GM12878 (cell line): Measurements from ENCODE around the gene IL19. TPM values are rescaled to one million over a fixed set of nuclear protein-coding genes. Genes with fewer than 3 reads are reported as not detected.

Experiments used
- EP300 ChIP-seq, 2 experiments: fragments of 150-350 bp in 1 of 2; IDR thresholded peaks; 2 replicates each; pipeline ENCODE4 v1.6.1; 2011 to 2012; ENCODE audit warnings: low read depth in 2 of 2, low read length in 2 of 2, borderline replicate concordance in 1 of 2, improper control_type of control experiment in 1 of 2, inconsistent platforms in 1 of 2; ENCODE audit not compliant: control insufficient read depth in 1 of 2
- HSF1 ChIP-seq: fragments of 150-350 bp; IDR thresholded peaks from 2 replicates; pipeline ENCODE4 v1.6.1; 2014; ENCODE audit warnings: mild to moderate bottlenecking, low read depth, low read length
- IKZF1 ChIP-seq: fragments of 450-650 bp; conservative IDR thresholded peaks from 2 replicates; pipeline ENCODE4 v1.6.1; 2017; ENCODE audit warnings: antibody characterized with exemption, mild to moderate bottlenecking
- IRF4 ChIP-seq: IDR thresholded peaks from 2 replicates; pipeline ENCODE4 v1.6.1; 2011; ENCODE audit warnings: low read depth, low read length
- LARP7 ChIP-seq: fragments of 450-650 bp; IDR thresholded peaks from 2 replicates; pipeline ENCODE4 v1.6.1; 2017; ENCODE audit warnings: mild to moderate bottlenecking
- PRDM15 ChIP-seq: fragments of 450-650 bp; formaldehyde crosslinking; IDR thresholded peaks from 2 replicates; pipeline ENCODE4 v1.4.0; 2020; ENCODE audit warnings: mild to moderate bottlenecking, moderate library complexity
- RCOR1 ChIP-seq: conservative IDR thresholded peaks from 2 replicates; pipeline ENCODE4 v1.6.1; 2012; ENCODE audit warnings: low read depth, low read length, improper control_type of control experiment
- RELA ChIP-seq: fragments of 450-650 bp; IDR thresholded peaks from 2 replicates; pipeline ENCODE4 v1.8.0; 2014; ENCODE audit warnings: borderline replicate concordance; ENCODE audit not compliant: partially characterized antibody
- RELB ChIP-seq: fragments of 450-650 bp; IDR thresholded peaks from 2 replicates; pipeline ENCODE4 v1.6.1; 2017; ENCODE audit warnings: low read depth, mild to moderate bottlenecking, moderate library complexity
- SKIL ChIP-seq: fragments of 450-650 bp; IDR thresholded peaks from 2 replicates; pipeline ENCODE4 v1.6.1; 2017; ENCODE audit warnings: mild to moderate bottlenecking, low read depth, inconsistent platforms; ENCODE audit not compliant: poor library complexity, severe bottlenecking
- STAT1 ChIP-seq: fragments of 450-650 bp; conservative IDR thresholded peaks from 2 replicates; pipeline ENCODE4 v1.6.1; 2014; ENCODE audit warnings: antibody characterized with exemption, mild to moderate bottlenecking
- USF2 ChIP-seq: IDR thresholded peaks from 2 replicates; pipeline ENCODE4 v1.6.1; 2011; ENCODE audit warnings: low read depth, low read length, improper control_type of control experiment, borderline replicate concordance
- ZNF592 ChIP-seq: fragments of 450-650 bp; IDR thresholded peaks from 2 replicates; pipeline ENCODE4 v1.6.1; 2017; ENCODE audit warnings: mild to moderate bottlenecking, moderate library complexity
- ZNF622 ChIP-seq: fragments of 450-650 bp; IDR thresholded peaks from 2 replicates; pipeline ENCODE4 v1.6.1; 2017; ENCODE audit warnings: mild to moderate bottlenecking, inconsistent platforms
- polyA plus RNA-seq, 11 experiments: library from polyadenylated mRNA; depleted of rRNA in 4 of 11; unstranded in 6 of 11; stranded (reverse) in 5 of 11; fragments of >200 nt; fragmentation: Nextera tagmentation in 4 of 11; fragmentation: Illumina TruSeq in 1 of 11; extraction: Ambion mirVana in 4 of 11; extraction: Trizol in 1 of 11; gene quantifications; 1 replicate in 1 of 11; 2 replicates in 10 of 11; pipeline versions ENCODE4 v1.2.1 to v1.2.3, GENCODE V29; 2011 to 2016; ENCODE audit warnings: inconsistent platforms in 2 of 11, missing spikeins in 2 of 11, low read depth in 1 of 11
- total RNA-seq, 4 experiments: library from RNA; depleted of rRNA in 3 of 4; stranded (reverse); fragments of >200 nt in 3 of 4; fragmentation: Illumina TruSeq in 1 of 4; extraction: Trizol in 1 of 4; gene quantifications; 2 replicates each; pipeline versions ENCODE4 v1.2.1 to v1.2.3, GENCODE V29; 2013 to 2021

The IL19 gene
- total and polyA plus RNA-seq, 10 of the 15 experiments (the other 5 are each of a cell fraction or from before 2014, with no cell fraction given): 0.10 to 0.73 (median 0.28) TPM; not detected in 6

- peak; percentile 90 for TF ChIP-seq SKIL
- no peak; the same call in 1 of the 2 replicates for TF ChIP-seq LARP7
- peak; percentile 82 for TF ChIP-seq IKZF1
- TF ChIP-seq ZNF622: no peak
- no peak for TF ChIP-seq RCOR1
- TF ChIP-seq IRF4: peak; percentile 80
- TF ChIP-seq RELB: peak; percentile 72
- no peak for TF ChIP-seq ZNF592
- TF ChIP-seq EP300 (IDR thresholded peaks at IDR 0.05; ENCODE audit: borderline replicate concordance in 1 of 2, control insufficient read depth in 1 of 2, low read depth in 2 of 2, low read length in 2 of 2): peak; percentile 16 to 34; a peak in 1 of 4 replicates
- TF ChIP-seq HSF1: no peak
- no peak; the same call in 1 of the 2 replicates for TF ChIP-seq USF2
- no peak for TF ChIP-seq PRDM15 (CRISPR knock-in tag)
- TF ChIP-seq RELA: no peak
- 0 out of 2 replicates have a peak, but pooled peaks have one; percentile 10 for TF ChIP-seq STAT1
These were observed 31.0 kb upstream of the IL19 start (continued) for GRCh38 chr1:206739411-206740076.
